ENCODE data around the gene PPP1R1C.

- TF ChIP-seq POLR2A (IDR thresholded peaks at IDR 0.05) = no peak
- TF ChIP-seq CTCF (IDR thresholded peaks at IDR 0.05) = no peak
- TF ChIP-seq POLR2AphosphoS5 (IDR thresholded peaks at IDR 0.05) = no peak
These were observed 83.2 kb downstream of the PPP1R1C start for GRCh38 chr2:182068811-182069210.

Data from prostate gland (tissue), 2 donors.